OCI-LY3 (cell line): ENCODE measurements around the gene BEAN1.

Experiments used
- CTCF ChIP-seq: fragments of 200-600, 300-600 bp; sonication (generic); IDR thresholded peaks from 2 replicates; pipeline ENCODE4 v1.5.1; 2014; ENCODE audit warnings: antibody characterized with exemption, low read length, low read depth
- EZH2phosphoT487 ChIP-seq: fragments of 200-600 bp; shearing (Covaris generic); IDR thresholded peaks from 2 replicates; pipeline ENCODE4 v1.6.1; 2018; ENCODE audit warnings: antibody characterized with exemption, mixed run types, low read depth

- no peak for TF ChIP-seq CTCF
- TF ChIP-seq EZH2phosphoT487 = no peak
Measured at GRCh38 chr16:66405057-66405783, 21.9 kb upstream of the BEAN1 start.
